NCI-H2081 treated with DMSO at 0.1 percent for 48 hours (cell line): ENCODE data around the gene ADAMTS14.

Experiments
- DNase-seq: peaks from one replicate; lab custom pipeline; 2025; lab: John Stamatoyannopoulos, UW

ADAMTS14 gene

DNA sequence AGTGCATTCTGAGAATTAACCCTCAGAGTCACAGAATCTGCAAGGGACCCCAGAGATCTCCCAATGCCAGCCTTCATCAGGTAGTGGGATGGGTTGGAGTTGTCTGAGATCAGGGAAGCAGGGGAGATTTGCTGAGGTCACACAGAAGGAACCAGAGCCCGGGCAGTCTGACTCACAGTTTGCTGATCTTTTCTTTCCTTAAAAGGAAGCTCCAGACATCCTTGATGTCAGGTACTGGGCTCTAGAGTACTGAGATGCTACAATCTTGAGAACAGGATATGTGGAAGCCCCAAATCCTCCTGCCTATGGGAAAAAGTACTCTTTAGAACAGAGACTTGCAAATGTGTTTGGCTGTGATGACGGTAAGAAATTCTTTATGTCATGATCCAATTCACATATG, 112.2 kb downstream of the ADAMTS14 start:
- no peak for DNase-seq

DNA sequence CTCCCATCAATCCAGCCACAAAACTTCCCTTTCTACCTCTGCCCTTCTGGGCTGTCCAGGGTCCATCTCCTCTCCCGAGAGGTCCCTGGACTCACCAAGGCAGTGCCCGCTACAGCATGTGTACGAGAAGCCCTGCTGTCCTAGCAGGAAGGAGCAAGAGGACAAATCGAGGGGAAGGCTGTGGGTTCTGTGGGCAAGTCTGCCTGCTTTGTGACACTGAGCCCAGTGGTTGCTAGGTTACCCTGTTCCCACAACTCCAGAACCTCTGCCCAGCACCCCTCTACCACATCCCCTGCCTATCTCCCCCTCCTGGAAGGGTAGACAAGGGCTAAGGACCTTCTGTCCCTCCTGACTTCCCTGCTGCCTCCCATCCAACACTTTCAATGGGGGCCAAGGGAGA, 112.9 kb downstream of the ADAMTS14 start, which contains the start of gene TBATA:
Gene TBATA (minus strand): TSS at position 188 of the 400 bp plus-strand sequence. CDS start 1,998 bp downstream, outside the sequence.
- no peak for DNase-seq

GRCh38 chr10:70786799-70787415, 114.6 kb downstream of the ADAMTS14 start:
- no peak for DNase-seq

- DNase-seq = no peak
Observed at GRCh38 chr10:70791386-70792039, 119.2 kb downstream of the ADAMTS14 start.

GRCh38 chr10:70795613-70796012, 123.3 kb downstream of the ADAMTS14 start:
- DNase-seq = no peak

- DNase-seq = no peak
Observed at GRCh38 chr10:70797840-70798239, 125.5 kb downstream of the ADAMTS14 start.

GRCh38 chr10:70799124-70799523, 126.8 kb downstream of the ADAMTS14 start:
- no peak for DNase-seq

DNA sequence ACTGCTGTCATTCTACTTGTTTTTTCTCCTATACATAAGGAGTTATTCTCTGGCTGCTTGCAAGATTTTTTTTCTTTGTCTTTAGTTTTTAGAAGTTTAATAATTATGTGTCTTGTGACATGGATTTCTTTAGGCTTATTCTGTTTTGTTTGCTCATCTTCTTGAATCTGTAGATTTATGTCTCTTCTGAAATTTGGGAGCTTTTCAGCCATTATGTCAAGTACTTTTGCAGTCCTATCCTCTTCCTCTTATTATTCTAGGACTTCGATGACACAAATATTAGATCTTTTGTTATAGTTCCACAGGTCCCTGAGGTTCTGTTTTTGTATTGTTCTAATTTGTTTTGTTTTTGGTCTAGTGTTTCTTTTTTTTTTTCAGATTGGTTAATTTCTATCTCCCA, 129.5 kb downstream of the ADAMTS14 start:
- no peak for DNase-seq

DNA sequence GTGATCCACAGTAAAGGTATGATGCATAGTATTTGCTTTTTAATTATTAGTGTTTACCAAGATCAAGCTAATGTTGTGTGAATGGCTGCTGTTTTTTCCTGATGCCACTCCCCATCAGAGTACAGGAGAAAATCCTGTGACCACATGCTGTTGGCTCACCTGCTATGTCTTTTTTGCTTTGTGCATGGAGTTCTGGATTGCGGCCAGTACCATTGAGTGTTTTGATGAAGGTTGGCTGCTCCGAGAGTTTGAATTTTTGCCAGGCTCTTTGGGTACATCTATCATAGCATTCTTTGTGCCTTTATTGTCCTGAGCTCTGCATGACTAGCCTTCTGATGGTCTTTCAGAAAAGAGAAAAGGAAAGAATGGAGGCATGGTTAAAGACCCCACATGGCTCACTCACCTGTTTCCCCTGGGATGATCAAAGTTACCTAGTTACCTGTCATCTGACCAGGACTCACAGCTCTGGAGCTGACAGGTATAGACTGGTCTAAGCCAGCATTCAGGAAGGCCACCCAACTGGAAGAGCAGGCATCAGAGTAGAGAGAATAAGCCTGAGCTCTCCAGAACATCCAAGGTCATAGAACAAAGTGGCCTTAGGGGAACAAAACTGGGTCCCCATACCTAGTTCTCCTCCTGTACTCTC, 131.6 kb downstream of the ADAMTS14 start:
- DNase-seq = peak; percentile 86

- DNase-seq = no peak
Observed at GRCh38 chr10:70804421-70804808, 132.1 kb downstream of the ADAMTS14 start.

GRCh38 chr10:70805619-70806215, 133.4 kb downstream of the ADAMTS14 start:
- no peak for DNase-seq

DNA sequence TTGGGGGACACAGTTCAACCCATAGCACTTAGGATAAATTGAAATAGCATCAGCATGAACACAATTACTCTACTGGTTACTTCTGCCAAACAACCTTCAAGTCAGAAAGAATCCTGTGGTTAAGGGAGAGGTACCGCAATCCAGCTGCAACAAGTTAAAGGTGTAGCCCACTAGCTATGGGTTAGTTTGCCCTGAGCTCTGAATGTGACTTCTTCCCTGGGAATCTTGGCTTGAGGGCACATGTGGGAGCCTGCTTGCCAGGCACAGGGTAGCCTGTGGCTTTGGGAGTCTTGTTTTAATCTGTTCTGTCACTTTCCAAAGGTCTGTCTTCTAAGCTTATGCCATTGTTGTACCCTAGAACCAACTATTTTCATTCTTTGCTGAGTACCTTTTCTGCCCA, 134.5 kb downstream of the ADAMTS14 start:
- DNase-seq = no peak

DNA sequence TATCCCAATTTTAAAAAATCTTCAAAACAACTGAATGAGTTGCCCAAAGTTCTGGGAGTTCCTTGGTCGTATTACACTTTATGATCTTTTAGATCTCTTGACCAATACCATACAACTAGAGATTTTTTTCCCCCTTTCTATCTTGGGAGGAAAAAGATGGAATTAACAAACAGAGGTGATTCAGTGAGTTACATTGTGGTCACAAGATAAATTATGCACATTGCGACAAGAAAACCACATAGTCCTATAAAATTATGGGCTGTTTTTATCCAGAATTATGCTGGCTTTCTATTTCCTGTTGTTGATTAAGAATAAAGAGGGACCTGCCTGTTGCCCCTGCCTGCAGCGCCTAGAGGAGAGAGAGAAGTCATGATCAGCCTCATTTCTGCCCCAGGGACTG, 135.2 kb downstream of the ADAMTS14 start:
- DNase-seq = no peak

- DNase-seq = no peak
Observed at GRCh38 chr10:70809011-70809611, 136.8 kb downstream of the ADAMTS14 start.

DNA sequence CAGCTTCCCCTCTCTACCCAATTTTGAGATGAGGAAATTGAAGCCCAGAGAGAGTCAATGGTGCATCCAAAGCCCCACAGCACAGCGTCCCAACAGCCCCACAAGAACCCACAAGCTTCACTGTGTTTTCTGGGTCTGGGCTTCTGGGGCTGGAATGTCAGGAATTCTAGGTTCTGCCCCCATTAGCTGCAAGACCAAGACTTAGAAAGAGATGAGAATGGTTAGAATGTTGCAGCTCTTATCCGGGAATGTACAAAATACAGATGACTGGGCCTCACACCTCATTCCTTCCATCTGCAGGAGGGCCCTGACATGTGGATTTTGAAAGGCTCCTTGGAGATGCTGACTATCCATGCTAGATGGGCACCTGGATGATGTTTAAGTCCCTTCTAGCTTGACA, 137.4 kb downstream of the ADAMTS14 start:
- DNase-seq = no peak

DNA sequence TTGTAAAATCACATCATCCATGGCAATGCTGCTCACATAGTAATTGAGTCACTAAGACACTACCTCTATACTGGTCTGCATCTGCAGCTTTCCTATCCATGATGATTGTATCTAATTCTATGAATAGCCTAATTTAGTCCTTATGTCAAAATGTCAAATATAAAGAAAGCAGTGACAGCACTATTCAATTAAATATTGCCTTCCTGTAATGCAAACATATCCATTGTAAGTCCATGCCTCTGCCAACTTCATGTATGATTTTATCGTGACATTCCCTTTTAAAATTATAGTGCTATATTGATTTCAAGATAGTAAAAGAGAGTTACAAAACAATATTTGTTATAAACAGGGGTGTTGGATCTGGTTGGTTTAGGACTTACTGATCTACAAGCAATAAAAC, 138.7 kb downstream of the ADAMTS14 start:
- no peak for DNase-seq

GRCh38 chr10:70811881-70812280, 139.6 kb downstream of the ADAMTS14 start:
- no peak for DNase-seq
